Breast epithelium (tissue), 4 donors: Measurements from ENCODE around the gene TAOK2. TPM values are rescaled to one million over a fixed set of nuclear protein-coding genes. Genes with fewer than 3 reads are reported as not detected.
A peak's percentile ranks its signal among the peaks of the same experiment; 100 is the strongest.

Source experiments
- DNase-seq, 2 donors: peaks; one replicate each; pipeline ENCODE4 v3.0.0-alpha.2; 2019; ENCODE audit warnings: low spot score in 2 of 2
- H3K27ac ChIP-seq, 2 donors: fragments of 200-600 bp; sonication (generic) in 1 of 2; one replicate each; pipeline ENCODE4 v1.5.1; 2016 to 2019; ENCODE audit warnings: mild to moderate bottlenecking in 1 of 2
- H3K27me3 ChIP-seq, 2 donors: fragments of 200-600 bp; sonication (generic) in 1 of 2; one replicate each; pipeline versions ENCODE4 v1.5.1 to v1.6.0; 2017 to 2019; ENCODE audit warnings: control low read depth in 1 of 2, mild to moderate bottlenecking in 1 of 2
- H3K36me3 ChIP-seq: fragments of 200-600 bp; one replicate; pipeline ENCODE4 v1.5.1; 2019
- H3K4me1 ChIP-seq, 2 donors: fragments of 200-600 bp; sonication (generic); one replicate each; pipeline ENCODE4 v1.5.1; 2016 to 2019; ENCODE audit warnings: control low read depth in 1 of 2
- H3K4me3 ChIP-seq, 3 donors: fragments of 200-600 bp; sonication (generic); 1 replicate in 2 of 3; 2 replicates in 1 of 3; pipeline ENCODE4 v1.5.1; 2016 to 2019; ENCODE audit warnings: mild to moderate bottlenecking in 3 of 3, moderate library complexity in 2 of 3
- H3K9me3 ChIP-seq, 2 donors: fragments of 200-600 bp; sonication (generic) in 1 of 2; one replicate each; pipeline ENCODE4 v1.5.1; 2016 to 2019; ENCODE audit warnings: control low read depth in 1 of 2
- POLR2A ChIP-seq: fragments of 450-650 bp; IDR thresholded peaks from one replicate; pipeline ENCODE4 v1.6.1; 2016; ENCODE audit warnings: antibody characterized with exemption, mild to moderate bottlenecking, moderate library complexity
- POLR2AphosphoS5 ChIP-seq, 3 donors: sonication (generic); formaldehyde crosslinking; IDR thresholded peaks; one replicate each; pipeline ENCODE4 v1.6.1; 2017; ENCODE audit warnings: antibody characterized with exemption in 3 of 3
- intact Hi-C: fragments of 100-400 bp; cut with DNase I; formaldehyde crosslinking; loops from one replicate; pipeline ENCODE4 v1.15.1; 2023; ENCODE audit warnings: low total_unique reads
- total RNA-seq, 3 donors: library from RNA; depleted of rRNA; stranded (reverse); fragments of >200 nt; gene quantifications; one replicate each; pipeline ENCODE4 v1.1.0, GENCODE V29; 2016
- TF ChIP-seq, protein P1 (sequence below), 3 donors: fragments of 450-650 bp; IDR thresholded peaks; one replicate each; pipeline ENCODE4 v1.5.1; 2016 to 2017; ENCODE audit warnings: antibody characterized with exemption in 3 of 3, mild to moderate bottlenecking in 3 of 3, moderate library complexity in 3 of 3

Gene TAOK2
- total RNA-seq, 3 donors from 2014 or later, result 31.8 to 51.1 (median 37.3) TPM

DNA sequence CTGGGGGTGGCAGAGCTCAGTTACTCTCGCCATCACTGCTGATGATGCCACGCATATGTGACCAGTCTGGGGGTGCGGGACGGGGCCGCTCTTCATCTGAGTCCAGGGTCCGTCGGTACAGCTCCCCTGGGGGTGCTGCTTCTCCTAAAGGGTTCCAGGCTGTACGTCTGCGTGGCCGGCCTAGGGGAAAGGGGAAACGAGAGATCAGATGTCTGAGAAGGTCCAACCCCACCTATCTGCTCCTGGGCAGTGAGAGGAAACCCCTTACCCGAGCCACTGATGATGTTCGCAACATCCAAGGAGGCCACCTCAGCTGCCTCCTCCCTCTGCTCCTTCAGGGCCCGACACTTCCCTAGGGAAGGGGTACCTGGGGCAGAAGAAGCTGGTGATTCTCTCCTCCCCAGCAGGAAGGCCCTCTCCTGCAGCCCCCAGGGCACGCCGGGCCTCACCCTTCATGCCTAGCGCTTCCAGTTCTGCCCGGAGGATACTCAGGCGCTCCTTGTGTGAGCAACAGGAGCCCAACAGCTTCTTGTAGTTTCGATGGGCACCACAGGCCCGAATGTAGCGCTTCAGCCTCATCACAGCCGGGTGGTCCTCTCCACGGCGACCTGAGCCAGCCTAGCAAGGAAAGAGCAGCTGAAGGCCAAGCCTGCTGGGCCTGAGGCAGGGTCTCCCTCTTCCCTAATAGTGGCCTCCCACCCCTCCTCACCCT is 19.7 kb downstream of the TAOK2 start:
- peaks cover 4 to 10% of the 10 kb centered on the region in 2 donors for H3K4me1 ChIP-seq
- H3K27me3 ChIP-seq, result no peaks in the 10 kb centered on the region
- H3K36me3 ChIP-seq, result peaks cover 5% of the 10 kb centered on the region
- intact Hi-C loops, result no loop called here
- H3K4me3 ChIP-seq, result no peak overlapping the region
- peak overlapping the region in 1 of 2 donors; percentile 96 for H3K27ac ChIP-seq
- no peak for DNase-seq
- no peaks in the 10 kb centered on the region for H3K9me3 ChIP-seq
- TF ChIP-seq, protein P1, sequence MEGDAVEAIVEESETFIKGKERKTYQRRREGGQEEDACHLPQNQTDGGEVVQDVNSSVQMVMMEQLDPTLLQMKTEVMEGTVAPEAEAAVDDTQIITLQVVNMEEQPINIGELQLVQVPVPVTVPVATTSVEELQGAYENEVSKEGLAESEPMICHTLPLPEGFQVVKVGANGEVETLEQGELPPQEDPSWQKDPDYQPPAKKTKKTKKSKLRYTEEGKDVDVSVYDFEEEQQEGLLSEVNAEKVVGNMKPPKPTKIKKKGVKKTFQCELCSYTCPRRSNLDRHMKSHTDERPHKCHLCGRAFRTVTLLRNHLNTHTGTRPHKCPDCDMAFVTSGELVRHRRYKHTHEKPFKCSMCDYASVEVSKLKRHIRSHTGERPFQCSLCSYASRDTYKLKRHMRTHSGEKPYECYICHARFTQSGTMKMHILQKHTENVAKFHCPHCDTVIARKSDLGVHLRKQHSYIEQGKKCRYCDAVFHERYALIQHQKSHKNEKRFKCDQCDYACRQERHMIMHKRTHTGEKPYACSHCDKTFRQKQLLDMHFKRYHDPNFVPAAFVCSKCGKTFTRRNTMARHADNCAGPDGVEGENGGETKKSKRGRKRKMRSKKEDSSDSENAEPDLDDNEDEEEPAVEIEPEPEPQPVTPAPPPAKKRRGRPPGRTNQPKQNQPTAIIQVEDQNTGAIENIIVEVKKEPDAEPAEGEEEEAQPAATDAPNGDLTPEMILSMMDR (IDR thresholded peaks at IDR 0.05), result no peak
- TF ChIP-seq POLR2A, result no peak
- no peak for TF ChIP-seq POLR2AphosphoS5 (IDR thresholded peaks at IDR 0.05)

DNA sequence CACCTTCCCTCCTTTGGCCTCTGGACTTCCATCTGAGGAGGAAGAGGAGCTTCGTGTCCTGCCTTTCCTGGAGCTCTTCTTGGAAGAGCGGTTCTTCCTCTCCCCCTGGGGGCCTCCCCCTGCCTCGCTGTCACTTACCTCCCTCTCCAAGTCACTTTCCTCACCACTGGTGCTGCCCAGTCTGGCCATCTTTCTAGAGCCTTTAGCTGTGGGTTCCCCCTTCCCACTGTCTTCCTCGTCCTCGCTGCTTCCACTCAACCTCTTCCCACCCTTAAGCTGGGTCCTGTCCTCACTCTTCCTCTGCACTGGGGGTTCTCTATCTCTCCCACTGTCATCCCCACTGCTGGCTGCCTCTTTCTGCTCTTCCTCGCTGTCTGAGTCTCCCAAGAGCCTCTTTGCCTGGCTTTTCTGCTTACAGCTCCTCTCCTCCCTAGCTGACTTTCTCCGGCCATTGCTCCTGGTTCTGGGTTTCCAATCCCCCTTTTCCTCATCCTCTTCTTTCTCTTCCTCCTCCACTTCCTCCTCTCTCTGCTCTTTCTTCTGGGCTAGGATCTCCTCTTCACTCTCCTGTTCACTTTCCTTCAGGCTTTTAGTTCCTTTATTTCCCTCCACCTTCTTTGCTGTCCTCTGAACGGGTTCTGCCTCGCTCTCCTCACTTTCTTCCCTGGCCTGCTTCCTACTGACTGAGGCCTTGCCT is 20.4 kb downstream of the TAOK2 start:
- H3K9me3 ChIP-seq, result no peaks in the 10 kb centered on the region
- H3K36me3 ChIP-seq, result peaks cover 5% of the 10 kb centered on the region
- peak overlapping the region in 2 of 3 donors; percentile 70 to 85 for H3K4me3 ChIP-seq
- H3K4me1 ChIP-seq, result peaks cover 4 to 10% of the 10 kb centered on the region in 2 donors
- intact Hi-C loops, result no loop called here
- TF ChIP-seq POLR2AphosphoS5 (IDR thresholded peaks at IDR 0.05) (no peak), POLR2A (no peak)
- TF ChIP-seq, protein P1 (IDR thresholded peaks at IDR 0.05), result no peak
- H3K27ac ChIP-seq, result peak overlapping the region in 1 of 2 donors; percentile 96
- DNase-seq, result no peak
- H3K27me3 ChIP-seq, result no peaks in the 10 kb centered on the region

DNA sequence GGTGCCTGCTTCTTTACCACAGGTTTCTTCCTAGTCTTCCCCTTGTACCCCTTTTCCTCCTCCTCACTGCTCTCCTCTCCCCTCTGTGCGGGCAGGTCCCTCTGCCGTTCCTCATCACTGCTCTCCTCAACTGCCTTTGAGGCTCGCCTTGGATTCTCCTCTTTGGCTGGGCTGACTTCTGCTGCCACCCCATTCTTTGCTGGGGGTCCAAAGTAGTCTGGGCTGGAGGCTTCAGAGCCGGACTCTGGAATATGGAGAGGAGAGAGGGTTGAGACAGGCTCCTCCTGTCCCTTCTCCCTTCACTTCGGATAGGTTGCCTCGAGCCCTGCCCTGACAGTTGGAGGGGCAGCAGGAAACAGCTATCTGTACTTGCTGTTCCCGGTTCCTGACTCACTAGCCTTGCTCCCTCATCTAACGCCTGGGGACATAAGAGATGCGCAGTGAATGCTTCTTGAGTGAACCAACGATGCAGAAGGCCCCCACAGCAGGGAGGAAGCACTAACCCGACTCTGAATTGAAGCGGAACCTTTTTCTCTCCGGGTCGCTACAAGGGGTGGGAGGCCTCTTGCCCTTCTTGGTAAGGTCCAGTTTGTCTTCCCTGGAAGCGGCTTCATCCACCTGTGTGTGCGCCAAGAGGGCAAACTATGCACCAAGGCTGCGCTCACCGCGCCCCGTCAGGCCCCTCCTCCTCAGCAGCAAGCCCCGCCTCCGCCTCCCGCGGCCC is 21.1 kb downstream of the TAOK2 start:
- intact Hi-C loops, result no loop called here
- H3K27ac ChIP-seq, result peak overlapping the region; percentile 96
- no peak for TF ChIP-seq POLR2AphosphoS5 (IDR thresholded peaks at IDR 0.05)
- TF ChIP-seq POLR2A, result no peak
- TF ChIP-seq, protein P1 (IDR thresholded peaks at IDR 0.05), result no peak

DNA sequence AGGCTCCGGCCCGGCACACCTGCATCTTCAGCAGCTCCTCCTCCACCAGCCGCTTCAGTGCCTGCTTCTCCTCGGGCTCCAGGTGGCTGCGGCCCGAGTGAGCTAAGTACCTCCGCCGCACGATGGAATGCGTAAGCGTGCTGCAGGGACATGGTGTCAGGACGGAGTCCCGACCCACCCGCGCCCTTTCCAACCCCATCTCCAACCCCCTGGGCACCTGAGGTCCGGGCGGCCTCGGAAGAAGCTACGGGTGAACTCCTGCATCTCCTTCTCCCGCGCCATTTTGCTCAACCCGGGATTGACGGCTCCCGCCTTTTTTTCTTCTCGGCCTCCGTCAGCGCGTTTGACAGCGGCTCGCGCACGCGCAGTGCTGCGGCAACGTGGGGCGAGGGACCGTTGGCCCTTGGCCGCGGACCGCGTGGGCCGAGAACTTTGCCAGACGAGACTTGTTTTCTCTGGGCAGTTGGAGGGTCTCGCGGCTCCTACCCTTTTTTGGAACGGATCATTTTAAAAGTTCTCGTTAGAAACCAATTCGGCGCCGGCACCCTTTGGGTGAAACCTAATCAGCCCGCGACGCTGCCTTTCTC is 21.7 kb downstream of the TAOK2 start, which contains the start of gene HIRIP3:
TSS of gene HIRIP3 (minus strand) at position 294 of the 587 bp plus-strand sequence. CDS start at position 282, 12 bp downstream.
- Histone ChIP-seq H3K36me3 (no peaks in the 10 kb centered on the region), H3K27me3 (no peaks in the 10 kb centered on the region), H3K4me3 (peak within 1 kb of the TSS; percentile 70 to 85 (median 84)), H3K4me1 (peaks cover 4 to 10% of the 10 kb centered on the region in 2 donors), H3K9me3 (no peaks in the 10 kb centered on the region), H3K27ac (peak within 1 kb of the TSS; percentile 96)
- peak in 2 of 3 donors; percentile 17 to 89 for TF ChIP-seq POLR2AphosphoS5 (IDR thresholded peaks at IDR 0.05)
- TF ChIP-seq, protein P1 (IDR thresholded peaks at IDR 0.05), result no peak
- no peak for TF ChIP-seq POLR2A
- DNase-seq, result peak; percentile 81 to 85
- intact Hi-C loops, result no loop called here

More for the DNA sequence above, 21.1 kb downstream of the TAOK2 start:
- DNase-seq, result peak in 1 of 2 donors; percentile 56
- no peaks in the 10 kb centered on the region for H3K27me3 ChIP-seq
- H3K4me3 ChIP-seq, result peak overlapping the region; percentile 70 to 85 (median 84)
- H3K36me3 ChIP-seq, result peaks cover 5% of the 10 kb centered on the region
- H3K9me3 ChIP-seq, result no peaks in the 10 kb centered on the region
- H3K4me1 ChIP-seq, result peaks cover 4 to 10% of the 10 kb centered on the region in 2 donors
